HCT116 (cell line): ENCODE measurements around the gene SNW1. TPM values are rescaled to one million over a fixed set of nuclear protein-coding genes. Genes with fewer than 3 reads are reported as not detected.
"Not testable (repeated sequence)": the region's sequence is repeated elsewhere in the genome, so short reads cannot be mapped to it uniquely, and the experiment has no call there.

Experiments used
- ATAC-seq: fragments of 200-7000 bp; cut with Tn5 transposase; 2 replicates; pipeline ENCODE4 v1.9.1; 2020; ENCODE audit warnings: mild to moderate bottlenecking, moderate library complexity
- BruUV-seq: library from RNA; stranded (reverse); fragments of 400-500 nt; replicated peaks from 2 replicates; lab custom pipeline; 2021; lab: Mats Ljungman, UMichigan
- CTCF ChIA-PET: fragments of 300-600 bp; sonication (Branson Sonifier 250); formaldehyde crosslinking; loops from one replicate; lab custom pipeline; 2021; ENCODE audit warnings: antibody characterized with exemption; lab: Charles Lee
- POLR2A ChIA-PET: fragments of 300-600, 350-600 bp; sonication (Branson Sonifier 250); formaldehyde crosslinking; loops from one replicate; lab custom pipeline; 2021; ENCODE audit warnings: antibody characterized with exemption; lab: Charles Lee
- RAD21 ChIA-PET, 2 experiments: fragments of 300-600 bp; sonication (Branson Sonifier 250); formaldehyde crosslinking; loops; one replicate each; lab custom pipeline; 2023; ENCODE audit warnings: low total read pairs in 2 of 2; ENCODE audit not compliant: uncharacterized antibody in 2 of 2, unreplicated experiment in 2 of 2, low non-redundant PET in 1 of 2; lab: Charles Lee
- DNase-seq: peaks from one replicate; pipeline ENCODE4 v3.0.0-alpha.2; 2010; ENCODE audit warnings: low read depth, low spot score
- H2AFZ ChIP-seq: fragments of 200-600 bp; shearing (Covaris generic), sonication (generic); 2 replicates; pipeline ENCODE4 v1.6.1; 2017; ENCODE audit warnings: low read depth, mixed run types, mixed read lengths, antibody characterized with exemption, low read length; ENCODE audit not compliant: poor library complexity, severe bottlenecking
- H3K27ac ChIP-seq: 2 replicates; pipeline ENCODE4 v1.5.1; 2012; ENCODE audit warnings: low read depth, low read length
- H3K27me3 ChIP-seq: fragments of 200-600 bp; sonication (generic); 2 replicates; pipeline ENCODE4 v1.6.1; 2016; ENCODE audit warnings: mixed run types, low read length, mixed read lengths; ENCODE audit not compliant: insufficient read depth
- H3K36me3 ChIP-seq, 2 experiments: fragments of 200-500 bp in 1 of 2; fragments of 200-600 bp in 1 of 2; sonication (Bioruptor generic) in 1 of 2; sonication (generic) in 1 of 2; 2 replicates each; pipeline versions ENCODE4 v1.5.1 to v1.6.1; 2014 to 2016; ENCODE audit warnings: low read length in 2 of 2, inconsistent platforms in 1 of 2, mixed read lengths in 1 of 2, mixed run types in 1 of 2; ENCODE audit not compliant: insufficient read depth in 2 of 2, control insufficient read depth in 1 of 2
- H3K4me1 ChIP-seq, 2 experiments: fragments of 200-600 bp in 1 of 2; sonication (generic) in 1 of 2; 2 replicates each; pipeline versions ENCODE4 v1.5.1 to v1.6.1; 2012 to 2017; ENCODE audit warnings: low read length in 2 of 2, inconsistent platforms in 1 of 2, mild to moderate bottlenecking in 1 of 2, mixed read lengths in 1 of 2, mixed run types in 1 of 2, moderate library complexity in 1 of 2; ENCODE audit not compliant: insufficient read depth in 2 of 2, control insufficient read depth in 1 of 2
- H3K4me2 ChIP-seq: fragments of 200-600 bp; sonication (generic); 2 replicates; pipeline ENCODE4 v1.6.1; 2017; ENCODE audit warnings: mixed run types, low read length, mixed read lengths
- H3K4me3 ChIP-seq, 2 experiments: fragments of 200-600 bp in 1 of 2; sonication (generic) in 1 of 2; replicated peaks in 1 of 2; 2 replicates each; pipeline ENCODE4 v1.5.1; 2011 to 2016; ENCODE audit warnings: low read length in 2 of 2, control low read depth in 1 of 2, low read depth in 1 of 2, mild to moderate bottlenecking in 1 of 2, mixed read lengths in 1 of 2, mixed run types in 1 of 2
- H3K79me2 ChIP-seq: fragments of 200-600 bp; sonication (generic); 2 replicates; pipeline ENCODE4 v1.6.1; 2017; ENCODE audit warnings: mild to moderate bottlenecking, mixed run types, low read length, moderate library complexity, mixed read lengths; ENCODE audit not compliant: insufficient read depth
- H3K9ac ChIP-seq: fragments of 200-600 bp; sonication (generic); 2 replicates; pipeline ENCODE4 v1.6.1; 2016; ENCODE audit warnings: low read length, mixed read lengths
- H3K9me2 ChIP-seq: fragments of 200-600 bp; sonication (generic), shearing (Covaris generic); 2 replicates; pipeline ENCODE4 v1.6.1; 2017; ENCODE audit warnings: mixed run types, mild to moderate bottlenecking, moderate library complexity; ENCODE audit not compliant: insufficient read depth
- H3K9me3 ChIP-seq, 2 experiments: fragments of 200-500 bp in 1 of 2; fragments of 200-600 bp in 1 of 2; sonication (Bioruptor generic) in 1 of 2; sonication (generic) in 1 of 2; 2 replicates each; pipeline ENCODE4 v1.6.1; 2014 to 2017; ENCODE audit warnings: low read length in 2 of 2, mixed read lengths in 2 of 2, inconsistent platforms in 1 of 2, low read depth in 1 of 2, mild to moderate bottlenecking in 1 of 2, mixed run types in 1 of 2, moderate library complexity in 1 of 2; ENCODE audit not compliant: control insufficient read depth in 1 of 2, insufficient read depth in 1 of 2
- H4K20me1 ChIP-seq: fragments of 200-600 bp; sonication (generic), shearing (Covaris generic); 2 replicates; pipeline ENCODE4 v1.6.1; 2017; ENCODE audit warnings: mixed run types, mild to moderate bottlenecking, moderate library complexity; ENCODE audit not compliant: insufficient read depth
- CEBPB ChIP-seq: IDR thresholded peaks from 2 replicates; pipeline ENCODE4 v1.6.1; 2012; ENCODE audit warnings: low read depth
- POLR2AphosphoS5 ChIP-seq: IDR thresholded peaks from 2 replicates; pipeline ENCODE4 v1.6.1; 2011; ENCODE audit warnings: mild to moderate bottlenecking, low read depth, low read length, moderate library complexity
- RAD21 ChIP-seq: IDR thresholded peaks from 2 replicates; pipeline ENCODE4 v1.6.1; 2012; ENCODE audit warnings: low read depth, mild to moderate bottlenecking
- SRF ChIP-seq: IDR thresholded peaks from 2 replicates; pipeline ENCODE4 v1.6.1; 2012; ENCODE audit warnings: low read depth
- ZNF274 ChIP-seq: fragments of 200-500 bp; sonication (Bioruptor generic); IDR thresholded peaks from 2 replicates; pipeline ENCODE4 v1.6.1; 2014; ENCODE audit warnings: mild to moderate bottlenecking, low read depth, low read length, inconsistent platforms
- intact Hi-C: fragments of 100-400 bp; cut with micrococcal nuclease; formaldehyde crosslinking; loops from 2 replicates; pipeline ENCODE4 v1.10.0; 2022
- total RNA-seq: library from RNA; stranded (reverse); gene quantifications from one replicate; pipeline ENCODE4 v1.2.1, GENCODE V29; 2021; ENCODE audit not compliant: unreplicated experiment
- TF ChIP-seq, protein P1 (sequence below): IDR thresholded peaks from 2 replicates; pipeline ENCODE4 v1.6.1; 2012

SNW1 gene
- total RNA-seq, 1 experiment from 2014 or later: 102 TPM

DNA sequence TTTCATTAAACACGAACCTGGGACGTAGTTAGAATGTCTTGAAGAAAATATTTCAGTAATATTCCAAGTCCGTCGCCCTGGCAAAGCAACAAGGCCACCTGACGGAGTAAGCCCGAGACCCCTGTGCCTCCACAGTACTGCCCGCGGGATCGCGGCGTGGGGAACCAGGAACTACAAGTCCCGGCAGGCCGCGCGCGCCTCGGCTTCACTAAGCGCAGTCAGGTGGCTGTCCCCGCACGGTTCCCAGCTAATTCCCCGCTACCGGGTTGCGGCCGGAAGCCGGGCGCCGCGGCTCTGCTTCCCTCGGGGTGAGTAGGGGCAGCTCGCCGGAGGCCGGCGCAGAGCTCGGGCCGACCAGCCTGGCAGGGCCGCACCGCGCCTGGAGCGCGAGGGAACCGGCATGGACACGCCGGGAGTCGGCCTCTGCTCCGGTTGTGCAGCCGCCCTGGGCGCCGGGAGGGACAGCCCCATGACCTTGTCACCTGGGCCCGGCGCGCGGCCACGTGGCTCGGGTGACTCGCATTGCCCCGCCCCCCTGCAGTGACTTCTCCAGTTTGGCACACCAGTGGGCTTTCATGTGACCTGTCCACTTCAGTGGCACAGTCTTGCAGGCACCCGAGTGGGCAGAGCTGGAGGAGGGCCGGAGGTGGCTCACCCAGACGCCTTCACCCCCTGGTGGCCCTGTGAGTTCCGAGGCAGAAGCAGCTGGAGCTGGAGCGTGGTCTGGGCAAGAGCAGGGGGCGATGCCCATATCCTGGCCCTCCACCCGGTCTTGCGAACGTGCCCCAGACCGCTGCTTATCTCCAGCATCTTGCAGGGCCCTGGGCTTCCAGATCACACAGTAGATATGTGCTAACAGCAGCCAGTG, 39.1 kb upstream of the SNW1 start, which contains the start of gene ADCK1 (continued):
- TF ChIP-seq, protein P1, sequence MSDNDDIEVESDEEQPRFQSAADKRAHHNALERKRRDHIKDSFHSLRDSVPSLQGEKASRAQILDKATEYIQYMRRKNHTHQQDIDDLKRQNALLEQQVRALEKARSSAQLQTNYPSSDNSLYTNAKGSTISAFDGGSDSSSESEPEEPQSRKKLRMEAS: peak; percentile 96
- TF ChIP-seq RAD21 (no peak), POLR2AphosphoS5 (peak; percentile 76), CEBPB (no peak), SRF (no peak), ZNF274 (no peak)
- TF ChIP-seq, all 23 proteins: peak for 9

DNA sequence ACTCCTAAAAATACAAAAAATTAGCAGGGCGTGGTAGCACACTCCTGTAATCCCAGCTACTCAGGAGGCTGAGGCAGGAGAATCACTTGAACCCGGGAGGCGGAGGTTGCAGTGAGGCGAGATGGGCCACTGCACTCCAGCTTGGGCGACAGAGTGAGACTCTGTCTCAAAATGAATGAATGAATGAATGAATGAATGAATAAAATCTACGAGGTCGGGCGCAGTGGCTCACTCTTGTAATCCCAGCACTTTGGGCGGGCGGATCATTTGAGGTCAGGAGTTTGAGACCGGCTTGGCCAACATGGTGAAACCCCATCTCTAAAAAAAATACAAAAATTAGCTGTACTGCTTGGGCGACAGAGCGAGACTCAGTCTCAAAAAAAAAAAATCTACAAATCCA, 38.5 kb upstream of the SNW1 start:
- H3K36me3 ChIP-seq, H4K20me1 ChIP-seq, RAD21 ChIA-PET, DNase-seq, H3K27me3 ChIP-seq, H3K9me3 ChIP-seq, H3K79me2 ChIP-seq, ATAC-seq, intact Hi-C loops, H3K9me2 ChIP-seq, BruUV-seq: not testable (repeated sequence)
- H3K4me3 ChIP-seq: peak overlapping the region; percentile 70 to 71
- H3K27ac ChIP-seq: peak overlapping the region; percentile 79
- peak overlapping the region; percentile 75 for H3K9ac ChIP-seq
- POLR2A ChIA-PET: interaction anchor here (0.9 kb wide), 1 partner anchor 9 kb away, joined by 4 read pairs; no protein-coding TSS in a partner anchor
- peaks cover 9 to 31% of the 10 kb centered on the region in 2 experiments for H3K4me1 ChIP-seq
- CTCF ChIA-PET: interaction anchor here (1.4 kb wide), 1 partner anchor 38 kb away, joined by 3 read pairs; no protein-coding TSS in a partner anchor
- H3K4me2 ChIP-seq: peak overlapping the region; percentile 93
- H2AFZ ChIP-seq: peak overlapping the region; percentile 90

DNA sequence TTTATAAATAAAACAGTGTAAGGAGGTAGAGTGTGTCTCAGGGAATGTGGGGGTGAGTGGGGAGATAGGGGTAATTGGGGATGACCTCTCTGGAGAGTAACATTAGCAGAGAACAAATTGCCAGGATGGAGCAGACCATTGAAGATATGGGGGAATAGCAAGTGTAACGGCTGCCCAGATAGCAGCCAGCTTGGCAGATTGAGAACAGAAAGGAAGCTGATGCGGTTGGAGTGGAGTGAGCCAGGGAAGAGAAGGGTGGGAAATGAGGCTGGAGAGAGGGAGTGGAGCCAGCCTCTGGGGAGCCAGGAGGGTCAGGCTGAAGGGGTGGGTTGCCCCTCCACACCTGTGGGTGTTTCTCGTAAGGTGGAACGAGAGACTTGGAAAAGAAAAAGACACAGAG, 33.4 kb upstream of the SNW1 start:
- TF ChIP-seq CEBPB: no peak
- Histone ChIP-seq H3K4me3 (no peak overlapping the region), H3K9me2 (no peaks in the 10 kb centered on the region), H3K27ac (no peak overlapping the region), H3K4me1 (peaks cover 9 to 31% of the 10 kb centered on the region in 2 experiments), H3K27me3 (no peaks in the 10 kb centered on the region), H3K9ac (no peak overlapping the region), H2AFZ (no peak overlapping the region), H4K20me1 (no peaks in the 10 kb centered on the region), H3K9me3 (no peaks in the 10 kb centered on the region), H3K36me3 (no peaks in the 10 kb centered on the region), H3K79me2 (no peaks in the 10 kb centered on the region), H3K4me2 (no peak overlapping the region)
- ChIA-PET RAD21 (no interaction called here), CTCF (no interaction called here), POLR2A (no interaction called here)
- DNase-seq (no peak), ATAC-seq (no peak)
- intact Hi-C loops: no loop called here
- no TSS peak for BruUV-seq

DNA sequence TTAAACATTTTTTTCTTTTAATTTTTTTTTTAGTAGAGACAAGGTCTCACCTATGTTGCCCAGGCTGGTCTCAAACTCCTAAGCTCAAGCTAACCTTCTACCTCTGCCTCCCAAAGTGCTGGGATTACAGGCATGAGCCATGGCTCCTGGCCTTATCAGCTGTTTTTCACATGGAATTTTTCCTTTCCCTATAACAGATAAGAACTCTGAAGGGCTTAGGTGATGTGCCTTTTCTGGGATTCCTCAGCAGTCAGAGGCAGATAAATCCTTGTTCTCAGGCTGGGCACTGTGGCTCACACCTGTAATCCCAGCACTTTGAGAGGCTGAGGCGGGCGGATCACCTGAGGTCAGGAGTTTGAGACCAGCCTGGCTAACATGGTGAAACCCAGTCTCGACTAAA, 32.3 kb upstream of the SNW1 start:
- DNase-seq, intact Hi-C loops, H3K79me2 ChIP-seq, H3K4me2 ChIP-seq, H2AFZ ChIP-seq, POLR2A ChIA-PET, H3K4me3 ChIP-seq, ATAC-seq, H3K9me3 ChIP-seq, CTCF ChIA-PET, RAD21 ChIA-PET, H3K27ac ChIP-seq, H3K9ac ChIP-seq, H3K36me3 ChIP-seq, BruUV-seq, H4K20me1 ChIP-seq, H3K27me3 ChIP-seq, H3K9me2 ChIP-seq: not testable (repeated sequence)
- peaks cover 9 to 30% of the 10 kb centered on the region in 2 experiments for H3K4me1 ChIP-seq
